ENCODE measurements around the gene TMEM101.
"Not testable (repeated sequence)": the region's sequence is repeated elsewhere in the genome, so short reads cannot be mapped to it uniquely, and the experiment has no call there.

The TMEM101 gene

GRCh38 chr17:43972444-43973212 lies 42.1 kb downstream of the TMEM101 start:
- DNase-seq = not testable (repeated sequence)

GRCh38 chr17:43971436-43971835 lies 43.3 kb downstream of the TMEM101 start:
- DNase-seq = not testable (repeated sequence)

GRCh38 chr17:43970366-43970765 lies 44.4 kb downstream of the TMEM101 start:
- DNase-seq = no peak

- DNase-seq = no peak
Measured at GRCh38 chr17:43967251-43967875, 47.4 kb downstream of the TMEM101 start.

- no peak for DNase-seq
Measured at GRCh38 chr17:43966276-43966675, 48.5 kb downstream of the TMEM101 start.

GRCh38 chr17:43962479-43962878 lies 52.3 kb downstream of the TMEM101 start:
- DNase-seq = no peak

GRCh38 chr17:43961954-43962353 lies 52.8 kb downstream of the TMEM101 start:
- no peak for DNase-seq

GRCh38 chr17:43961292-43961691 lies 53.5 kb downstream of the TMEM101 start:
- not testable (repeated sequence) for DNase-seq
